HEK293 (cell line): ENCODE results near the gene DCUN1D3.
A peak's percentile ranks its signal among the peaks of the same experiment; 100 is the strongest.

Experiments used
- CTCF ChIA-PET: fragments of 350-600 bp; formaldehyde crosslinking; extraction: SDS; loops from one replicate; lab custom pipeline; 2021; ENCODE audit warnings: antibody characterized with exemption; lab: Yijun Ruan, JAX
- POLR2A ChIA-PET: fragments of 300-600 bp; formaldehyde crosslinking; extraction: SDS; loops from one replicate; lab custom pipeline; 2020; ENCODE audit warnings: antibody characterized with exemption, inconsistent platforms; lab: Yijun Ruan, JAX
- H3K27ac ChIP-seq: fragments of 200-500 bp; sonication (Bioruptor generic); 2 replicates; pipeline ENCODE4 v1.5.1; 2014; ENCODE audit warnings: low read depth, low read length, control low read depth, inconsistent platforms; ENCODE audit errors: extremely low read depth
- H3K36me3 ChIP-seq, 2 experiments: fragments of 200-500 bp in 1 of 2; sonication (Bioruptor generic) in 1 of 2; 1 replicate in 1 of 2; 2 replicates in 1 of 2; pipeline ENCODE4 v1.5.1; 2014 to 2017; ENCODE audit warnings: inconsistent platforms in 2 of 2, low read length in 2 of 2; ENCODE audit not compliant: control insufficient read depth in 2 of 2, insufficient read depth in 1 of 2
- H3K4me1 ChIP-seq: fragments of 200-500 bp; sonication (Bioruptor generic); 2 replicates; pipeline ENCODE4 v1.5.1; 2014; ENCODE audit warnings: mild to moderate bottlenecking, low read length, inconsistent platforms; ENCODE audit not compliant: control insufficient read depth, insufficient read depth
- H3K4me3 ChIP-seq: 2 replicates; pipeline ENCODE4 v1.5.1; 2011; ENCODE audit warnings: low read depth, mild to moderate bottlenecking, control low read depth, low read length, moderate library complexity
- H3K9me3 ChIP-seq: fragments of 200-500 bp; sonication (Bioruptor generic); 2 replicates; pipeline ENCODE4 v1.5.1; 2014; ENCODE audit warnings: low read depth, low read length, inconsistent platforms; ENCODE audit not compliant: control insufficient read depth, insufficient read depth
- KLF8 ChIP-seq: fragments of 450-650 bp; formaldehyde crosslinking; IDR thresholded peaks from 2 replicates; pipeline ENCODE4 v1.5.1; 2016; ENCODE audit warnings: missing biosample characterization, missing genetic modification characterization
- MYNN ChIP-seq: fragments of 450-650 bp; formaldehyde crosslinking; IDR thresholded peaks from 2 replicates; pipeline ENCODE4 v1.5.1; 2016; ENCODE audit warnings: missing biosample characterization, missing genetic modification characterization, borderline replicate concordance
- SCRT1 ChIP-seq: fragments of 450-650 bp; formaldehyde crosslinking; IDR thresholded peaks from 2 replicates; pipeline ENCODE4 v1.5.1; 2016; ENCODE audit warnings: missing biosample characterization, missing genetic modification characterization, borderline replicate concordance
- SCRT2 ChIP-seq: fragments of 450-650 bp; formaldehyde crosslinking; IDR thresholded peaks from 2 replicates; pipeline ENCODE4 v1.5.1; 2016; ENCODE audit warnings: missing biosample characterization, missing genetic modification characterization
- ZBTB48 ChIP-seq: fragments of 450-650 bp; formaldehyde crosslinking; IDR thresholded peaks from 2 replicates; pipeline ENCODE4 v1.5.1; 2016; ENCODE audit warnings: missing biosample characterization, missing genetic modification characterization
- ZFP41 ChIP-seq: fragments of 450-650 bp; formaldehyde crosslinking; IDR thresholded peaks from 2 replicates; pipeline ENCODE4 v1.5.1; 2016; ENCODE audit warnings: missing biosample characterization, missing genetic modification characterization, borderline replicate concordance
- ZNF114 ChIP-seq: fragments of 450-650 bp; formaldehyde crosslinking; IDR thresholded peaks from 2 replicates; pipeline ENCODE4 v1.5.0; 2017; ENCODE audit warnings: missing biosample characterization, missing genetic modification characterization
- ZNF223 ChIP-seq: fragments of 450-650 bp; formaldehyde crosslinking; IDR thresholded peaks from 2 replicates; pipeline ENCODE4 v1.5.1; 2016; ENCODE audit warnings: missing biosample characterization, missing genetic modification characterization
- ZNF23 ChIP-seq: fragments of 450-650 bp; formaldehyde crosslinking; IDR thresholded peaks from 2 replicates; pipeline ENCODE4 v1.5.1; 2016; ENCODE audit warnings: missing biosample characterization, missing genetic modification characterization, borderline replicate concordance
- ZNF266 ChIP-seq: fragments of 450-650 bp; formaldehyde crosslinking; IDR thresholded peaks from 2 replicates; pipeline ENCODE4 v1.5.1; 2016; ENCODE audit warnings: missing biosample characterization, missing genetic modification characterization, low read depth
- ZNF311 ChIP-seq: fragments of 450-650 bp; formaldehyde crosslinking; IDR thresholded peaks from 2 replicates; pipeline ENCODE4 v1.5.1; 2017; ENCODE audit warnings: missing biosample characterization, missing genetic modification characterization, borderline replicate concordance
- ZNF37A ChIP-seq: fragments of 450-650 bp; IDR thresholded peaks from 2 replicates; pipeline ENCODE4 v1.5.1; 2018; ENCODE audit warnings: missing biosample characterization, missing genetic modification characterization
- ZNF433 ChIP-seq: fragments of 450-650 bp; formaldehyde crosslinking; IDR thresholded peaks from 2 replicates; pipeline ENCODE4 v1.5.1; 2016; ENCODE audit warnings: missing biosample characterization, missing genetic modification characterization, low read depth
- ZNF514 ChIP-seq: fragments of 450-650 bp; formaldehyde crosslinking; IDR thresholded peaks from 2 replicates; pipeline ENCODE4 v1.5.1; 2016; ENCODE audit warnings: missing biosample characterization, missing genetic modification characterization
- ZNF549 ChIP-seq: fragments of 450-650 bp; IDR thresholded peaks from 2 replicates; pipeline ENCODE4 v1.5.1; 2018; ENCODE audit warnings: missing biosample characterization, missing genetic modification characterization, mild to moderate bottlenecking, inconsistent platforms, moderate library complexity
- ZNF623 ChIP-seq: fragments of 450-650 bp; formaldehyde crosslinking; IDR thresholded peaks from 2 replicates; pipeline ENCODE4 v1.5.1; 2016; ENCODE audit warnings: missing biosample characterization, missing genetic modification characterization
- ZNF677 ChIP-seq: fragments of 450-650 bp; IDR thresholded peaks from 2 replicates; pipeline ENCODE4 v1.5.0; 2018; ENCODE audit warnings: missing biosample characterization, mild to moderate bottlenecking, missing genetic modification characterization, moderate library complexity
- ZNF791 ChIP-seq: fragments of 450-650 bp; formaldehyde crosslinking; IDR thresholded peaks from 2 replicates; pipeline ENCODE4 v1.5.1; 2016; ENCODE audit warnings: missing biosample characterization, missing genetic modification characterization
- TF ChIP-seq, protein P1 (sequence below): fragments of 450-650 bp; formaldehyde crosslinking; IDR thresholded peaks from 2 replicates; pipeline ENCODE4 v1.5.1; 2016; ENCODE audit warnings: missing biosample characterization, missing genetic modification characterization
- TF ChIP-seq, protein P2 (sequence below): fragments of 450-650 bp; formaldehyde crosslinking; conservative IDR thresholded peaks from 2 replicates; pipeline ENCODE4 v1.5.1; 2016; ENCODE audit warnings: low read depth, missing biosample characterization, missing genetic modification characterization

The DCUN1D3 gene

GRCh38 chr16:20833086-20833485 is 67.1 kb downstream of the DCUN1D3 start:
- CTCF ChIA-PET = interaction anchor here (2.0 kb wide), 1 partner anchor 17 kb away, joined by 7 read pairs; no protein-coding TSS in a partner anchor
- Histone ChIP-seq H3K36me3 (peaks cover 28 to 79% of the 10 kb centered on the region in 2 experiments; a peak in 2 of 3 replicates), H3K27ac (no peak overlapping the region), H3K4me1 (no peaks in the 10 kb centered on the region), H3K4me3 (no peak overlapping the region), H3K9me3 (no peaks in the 10 kb centered on the region)
- TF ChIP-seq ZNF549 = no peak
- no peak for TF ChIP-seq ZNF433
- TF ChIP-seq, protein P1, sequence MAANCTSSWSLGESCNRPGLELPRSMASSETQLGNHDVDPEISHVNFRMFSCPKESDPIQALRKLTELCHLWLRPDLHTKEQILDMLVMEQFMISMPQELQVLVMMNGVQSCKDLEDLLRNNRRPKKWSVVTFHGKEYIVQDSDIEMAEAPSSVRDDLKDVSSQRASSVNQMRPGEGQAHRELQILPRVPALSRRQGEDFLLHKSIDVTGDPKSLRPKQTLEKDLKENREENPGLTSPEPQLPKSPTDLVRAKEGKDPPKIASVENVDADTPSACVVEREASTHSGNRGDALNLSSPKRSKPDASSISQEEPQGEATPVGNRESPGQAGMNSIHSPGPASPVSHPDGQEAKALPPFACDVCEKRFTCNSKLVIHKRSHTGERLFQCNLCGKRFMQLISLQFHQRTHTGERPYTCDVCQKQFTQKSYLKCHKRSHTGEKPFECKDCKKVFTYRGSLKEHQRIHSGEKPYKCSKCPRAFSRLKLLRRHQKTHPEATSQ (tag by site-specific recombination) = no peak
- TF ChIP-seq ZNF114 (tag by site-specific recombination) = no peak
- no peak for TF ChIP-seq ZNF514 (tag by site-specific recombination)
- TF ChIP-seq ZFP41 = no peak
- no peak for TF ChIP-seq ZNF791 (tag by site-specific recombination)
- no peak for TF ChIP-seq ZNF23 (tag by site-specific recombination)
- TF ChIP-seq KLF8 = no peak
- no peak for TF ChIP-seq ZNF623
- no peak for TF ChIP-seq ZNF266 (tag by site-specific recombination)
- no peak for TF ChIP-seq ZNF223 (tag by site-specific recombination)
- no peak for TF ChIP-seq ZNF37A (tag by site-specific recombination)
- no peak for TF ChIP-seq ZBTB48 (tag by site-specific recombination)
- POLR2A ChIA-PET = no interaction called here

GRCh38 chr16:20830372-20830771 is 69.8 kb downstream of the DCUN1D3 start:
- no peaks in the 10 kb centered on the region for H3K4me1 ChIP-seq
- peaks cover 20 to 80% of the 10 kb centered on the region in 2 experiments for H3K36me3 ChIP-seq
- no peaks in the 10 kb centered on the region for H3K9me3 ChIP-seq
- ChIA-PET CTCF (interaction anchor here (0.6 kb wide), 1 partner anchor 452 kb away, joined by 3 read pairs; no protein-coding TSS in a partner anchor), POLR2A (no interaction called here)
- TF ChIP-seq ZNF311 (tag by site-specific recombination) = no peak
- peak; percentile 53; the same call in 1 of the 2 replicates for TF ChIP-seq SCRT1 (tag by site-specific recombination)
- peak; percentile 61 for TF ChIP-seq SCRT2 (tag by site-specific recombination)
- TF ChIP-seq MYNN (tag by site-specific recombination) = peak; percentile 58; the same call in 1 of the 2 replicates
- TF ChIP-seq ZNF677 (tag by site-specific recombination) = no peak
- TF ChIP-seq, protein P2, sequence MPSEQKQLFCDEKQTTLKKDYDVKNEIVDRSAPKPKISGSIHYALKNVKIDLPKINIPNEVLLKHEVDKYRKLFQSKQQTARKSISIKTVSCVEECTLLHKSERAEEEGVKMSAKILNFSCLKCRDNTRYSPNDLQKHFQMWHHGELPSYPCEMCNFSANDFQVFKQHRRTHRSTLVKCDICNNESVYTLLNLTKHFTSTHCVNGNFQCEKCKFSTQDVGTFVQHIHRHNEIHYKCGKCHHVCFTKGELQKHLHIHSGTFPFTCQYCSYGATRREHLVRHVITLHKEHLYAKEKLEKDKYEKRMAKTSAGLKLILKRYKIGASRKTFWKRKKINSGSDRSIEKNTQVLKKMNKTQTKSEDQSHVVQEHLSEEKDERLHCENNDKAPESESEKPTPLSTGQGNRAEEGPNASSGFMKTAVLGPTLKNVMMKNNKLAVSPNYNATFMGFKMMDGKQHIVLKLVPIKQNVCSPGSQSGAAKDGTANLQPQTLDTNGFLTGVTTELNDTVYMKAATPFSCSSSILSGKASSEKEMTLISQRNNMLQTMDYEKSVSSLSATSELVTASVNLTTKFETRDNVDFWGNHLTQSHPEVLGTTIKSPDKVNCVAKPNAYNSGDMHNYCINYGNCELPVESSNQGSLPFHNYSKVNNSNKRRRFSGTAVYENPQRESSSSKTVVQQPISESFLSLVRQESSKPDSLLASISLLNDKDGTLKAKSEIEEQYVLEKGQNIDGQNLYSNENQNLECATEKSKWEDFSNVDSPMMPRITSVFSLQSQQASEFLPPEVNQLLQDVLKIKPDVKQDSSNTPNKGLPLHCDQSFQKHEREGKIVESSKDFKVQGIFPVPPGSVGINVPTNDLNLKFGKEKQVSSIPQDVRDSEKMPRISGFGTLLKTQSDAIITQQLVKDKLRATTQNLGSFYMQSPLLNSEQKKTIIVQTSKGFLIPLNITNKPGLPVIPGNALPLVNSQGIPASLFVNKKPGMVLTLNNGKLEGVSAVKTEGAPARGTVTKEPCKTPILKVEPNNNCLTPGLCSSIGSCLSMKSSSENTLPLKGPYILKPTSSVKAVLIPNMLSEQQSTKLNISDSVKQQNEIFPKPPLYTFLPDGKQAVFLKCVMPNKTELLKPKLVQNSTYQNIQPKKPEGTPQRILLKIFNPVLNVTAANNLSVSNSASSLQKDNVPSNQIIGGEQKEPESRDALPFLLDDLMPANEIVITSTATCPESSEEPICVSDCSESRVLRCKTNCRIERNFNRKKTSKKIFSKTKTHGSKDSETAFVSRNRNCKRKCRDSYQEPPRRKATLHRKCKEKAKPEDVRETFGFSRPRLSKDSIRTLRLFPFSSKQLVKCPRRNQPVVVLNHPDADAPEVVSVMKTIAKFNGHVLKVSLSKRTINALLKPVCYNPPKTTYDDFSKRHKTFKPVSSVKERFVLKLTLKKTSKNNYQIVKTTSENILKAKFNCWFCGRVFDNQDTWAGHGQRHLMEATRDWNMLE (tag by site-specific recombination) = no peak
- no peak overlapping the region for H3K27ac ChIP-seq
- H3K4me3 ChIP-seq = no peak overlapping the region
